Keratinocyte (primary cell): Measurements from ENCODE around the gene GXYLT2.

Experiments used
- CTCF ChIP-seq, 3 experiments: IDR thresholded peaks in 1 of 3; conservative IDR thresholded peaks in 1 of 3; optimal IDR thresholded peaks in 1 of 3; 2 replicates in 2 of 3; 3 replicates in 1 of 3; pipeline versions ENCODE3 to v1.5.1; 2011; ENCODE audit warnings: low read length in 3 of 3, mild to moderate bottlenecking in 3 of 3, moderate library complexity in 2 of 3, control low read depth in 1 of 3, inconsistent platforms in 1 of 3; ENCODE audit not compliant: insufficient read depth in 2 of 3; ENCODE audit errors: extremely low read depth in 1 of 3
- EZH2 ChIP-seq: IDR thresholded peaks from one replicate; pipeline ENCODE4 v1.6.1; 2012; ENCODE audit warnings: inconsistent platforms, mild to moderate bottlenecking, low read length, moderate library complexity

GRCh38 chr3:72855001-72855400, 32.8 kb upstream of the GXYLT2 start:
- TF ChIP-seq CTCF (optimal IDR thresholded peaks at IDR 0.05 in 1 of 3, IDR thresholded peaks at IDR 0.05 in 1 of 3, conservative IDR thresholded peaks at IDR 0.05 in 1 of 3; ENCODE audit: extremely low read depth in 1 of 3, insufficient read depth in 2 of 3, low read length in 3 of 3) (no peak), EZH2 (no peak)
